Hematopoietic multipotent progenitor cell treated with erythropoietin and hydrocortisone succinate and interleukin-3 and kit ligand, for 6 days (in vitro differentiated cells): ENCODE results near the gene MRPS6.

Experiments used
- DNase-seq: peaks from one replicate; pipeline ENCODE4 v3.0.0-alpha.2; 2015

Gene MRPS6

DNA sequence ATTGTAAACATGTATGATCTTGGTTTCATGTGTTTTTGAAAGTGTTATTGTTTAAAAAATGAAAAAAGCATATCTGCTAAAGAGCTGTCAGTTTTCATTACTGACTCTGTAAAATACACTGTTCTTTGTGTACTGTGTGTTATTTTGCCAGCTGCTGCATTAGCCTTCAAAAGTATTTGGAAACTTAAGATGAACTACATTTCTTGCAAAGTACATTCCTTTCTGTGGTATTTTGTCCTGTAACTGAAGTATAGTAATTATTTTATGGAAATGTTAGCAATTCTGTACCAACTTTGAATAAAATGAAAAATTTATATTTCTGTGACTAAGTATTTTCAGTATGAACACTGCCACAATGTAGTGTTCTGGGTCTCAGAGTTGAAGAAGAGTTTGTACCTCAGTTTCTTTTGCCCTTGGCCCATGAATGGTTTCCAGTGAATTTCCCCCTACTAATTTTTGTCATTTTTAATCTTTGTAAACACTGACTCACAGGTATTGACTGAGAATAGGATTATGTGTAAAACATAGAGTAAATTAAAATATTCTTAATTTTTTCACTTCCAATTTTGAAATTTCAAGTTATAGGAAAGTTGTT is 32.7 kb downstream of the MRPS6 start:
- no peak for DNase-seq

DNA sequence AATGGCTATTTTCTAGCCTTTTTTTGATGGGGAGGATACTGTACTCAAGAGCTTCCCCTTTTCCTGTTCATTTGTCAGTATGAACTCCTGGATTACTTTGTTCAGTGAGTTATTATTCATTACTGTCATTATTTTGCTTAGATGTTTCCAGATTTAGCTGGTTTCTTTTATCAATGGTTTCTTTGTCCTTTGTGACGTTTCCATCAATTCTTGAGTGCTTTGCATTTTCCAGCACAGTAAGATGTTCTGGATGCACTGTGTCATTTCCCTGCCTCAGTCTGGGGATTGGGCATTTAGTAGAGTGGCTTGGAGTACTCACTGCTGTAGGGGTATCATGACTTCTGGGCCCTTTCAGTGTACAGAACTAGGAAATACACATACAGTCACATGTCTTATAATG is 34.2 kb downstream of the MRPS6 start:
- DNase-seq: no peak

DNA sequence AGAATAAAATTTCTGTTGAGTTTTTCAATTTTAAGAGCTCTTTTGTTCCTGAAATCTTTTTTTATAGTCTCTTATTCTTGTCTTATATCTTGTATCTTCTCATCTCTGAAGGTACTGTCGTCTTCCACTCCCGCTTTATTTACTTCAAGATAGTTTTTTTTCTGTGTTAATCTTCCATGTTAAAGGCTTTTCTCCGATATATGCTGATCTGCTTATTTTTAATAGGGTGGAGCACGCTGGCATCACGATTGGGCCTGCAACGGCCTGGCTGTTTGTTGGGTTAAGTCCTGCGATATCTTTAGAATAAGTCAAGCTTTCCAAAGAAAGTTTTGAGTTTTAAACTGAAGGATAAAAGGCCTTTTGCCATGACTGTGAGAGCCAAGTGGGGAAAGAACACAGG is 35.7 kb downstream of the MRPS6 start:
- DNase-seq: no peak

- DNase-seq: peak; percentile 76
These were observed 37.3 kb downstream of the MRPS6 start for GRCh38 chr21:34110594-34111202.

DNA sequence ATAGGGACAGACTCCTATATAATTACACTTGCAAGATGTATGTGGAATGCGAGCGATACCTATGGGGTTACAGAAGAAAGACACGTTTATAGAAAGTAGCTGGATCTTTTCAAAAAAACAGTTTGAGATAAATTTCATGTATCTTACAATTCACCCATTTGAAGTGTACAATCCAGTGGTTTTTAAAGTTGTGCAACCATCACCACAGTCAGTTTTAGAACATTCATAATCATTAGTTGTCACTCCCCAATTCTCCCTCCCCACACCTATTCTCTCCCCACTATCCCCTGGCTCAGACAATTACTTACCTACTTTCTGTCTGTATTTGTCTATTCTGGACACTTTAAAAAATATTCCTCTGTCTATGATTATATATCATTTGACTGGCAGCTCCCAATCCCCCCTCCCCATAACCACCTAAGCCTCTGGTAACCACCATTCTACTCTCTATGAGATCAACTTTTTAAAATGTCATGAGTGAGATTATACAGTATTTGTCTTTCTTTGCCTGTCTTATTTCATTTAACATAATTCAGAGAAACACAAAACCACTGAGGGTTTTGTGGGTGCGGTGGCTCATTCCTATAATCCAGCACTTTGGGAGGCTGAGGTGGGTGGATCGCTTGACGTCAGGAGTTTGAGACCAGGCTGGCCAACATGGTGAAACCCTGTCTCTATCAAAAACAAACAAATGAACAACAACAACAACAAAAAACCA is 39.1 kb downstream of the MRPS6 start:
- no peak for DNase-seq

GRCh38 chr21:34113842-34114241 is 40.5 kb downstream of the MRPS6 start:
- no peak for DNase-seq

- no peak for DNase-seq
These were observed 41.8 kb downstream of the MRPS6 start for GRCh38 chr21:34115160-34115559.

GRCh38 chr21:34116569-34116968 is 43.2 kb downstream of the MRPS6 start:
- DNase-seq: no peak

DNA sequence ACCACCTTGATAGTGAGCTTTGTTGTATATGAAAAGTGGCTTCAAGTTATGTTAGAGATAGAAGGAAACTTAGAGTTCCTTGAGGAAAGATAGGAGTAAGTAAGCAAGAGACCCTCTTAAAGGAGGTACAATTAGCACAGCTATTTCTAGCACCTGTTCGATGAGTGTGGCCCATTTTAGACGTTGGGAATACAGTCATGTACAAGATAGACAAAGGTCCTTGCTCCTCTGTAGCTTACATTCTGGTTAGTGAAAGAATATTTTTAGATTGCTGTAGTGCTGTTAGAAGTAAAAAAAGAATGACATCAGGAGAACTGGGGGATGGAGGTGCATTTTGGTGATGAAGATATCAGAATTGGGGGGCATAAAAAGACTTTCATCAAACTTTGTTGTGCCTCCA is 47.5 kb downstream of the MRPS6 start:
- no peak for DNase-seq

DNA sequence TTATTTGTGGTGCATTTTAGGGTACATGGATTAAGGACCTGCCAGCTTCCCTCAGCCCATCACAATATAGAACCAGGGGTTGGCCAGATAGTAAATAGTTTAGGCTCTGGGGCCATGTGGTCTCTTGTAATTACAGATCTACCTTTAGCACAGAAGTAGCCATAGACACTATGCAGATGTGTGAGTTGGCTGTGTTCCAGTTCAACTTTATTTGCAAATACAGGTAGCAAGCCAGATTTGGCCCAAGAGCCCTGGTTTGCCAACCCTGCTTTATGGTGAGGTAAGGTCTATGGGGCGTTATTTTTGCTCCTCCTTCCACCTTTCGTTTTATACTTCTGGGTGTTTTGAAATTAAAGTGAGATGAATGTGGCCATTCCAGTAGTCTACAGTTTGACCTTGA is 48.7 kb downstream of the MRPS6 start:
- DNase-seq: no peak

- no peak for DNase-seq
These were observed 50.2 kb downstream of the MRPS6 start for GRCh38 chr21:34123609-34124008.

GRCh38 chr21:34126269-34126668 is 52.9 kb downstream of the MRPS6 start:
- DNase-seq: no peak

- DNase-seq: no peak
These were observed 53.3 kb downstream of the MRPS6 start for GRCh38 chr21:34126691-34127090.

DNA sequence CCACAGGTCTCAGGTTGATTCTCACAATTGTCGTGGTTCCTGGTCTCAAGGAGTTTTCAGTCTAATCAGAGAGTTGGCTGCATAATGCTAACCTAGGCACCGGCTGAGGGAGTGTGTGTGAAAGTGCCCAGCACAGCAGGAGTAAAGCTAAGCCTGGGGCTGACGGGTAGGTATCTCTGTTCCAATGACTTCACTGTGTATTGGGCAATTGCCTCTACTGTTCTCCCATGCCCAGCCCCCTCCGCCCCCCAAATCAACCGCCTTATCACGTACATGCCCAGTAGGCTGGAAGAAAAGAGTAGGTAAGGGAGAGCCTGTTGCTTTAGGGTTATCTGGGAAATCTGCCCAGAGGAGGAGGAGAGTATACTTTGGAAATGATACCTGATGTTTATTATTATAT is 54.7 kb downstream of the MRPS6 start:
- DNase-seq: no peak

DNA sequence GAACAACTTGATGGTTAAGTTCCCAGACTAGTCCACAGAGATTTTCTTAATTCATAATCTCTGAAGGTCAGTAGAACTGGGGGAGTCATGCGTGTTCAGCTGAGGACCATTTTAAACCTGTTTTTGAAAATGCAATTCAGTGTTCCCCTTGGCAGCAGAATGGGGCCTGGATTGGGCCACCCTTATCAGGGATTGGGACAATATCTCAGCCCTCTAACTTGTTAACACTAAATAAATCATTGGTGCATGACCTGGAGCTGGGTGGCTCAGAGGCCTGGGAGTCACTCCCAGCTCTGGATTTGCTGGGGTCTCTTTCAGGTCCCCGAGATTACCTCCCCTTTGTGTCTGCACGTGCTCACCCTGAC is 55.3 kb downstream of the MRPS6 start:
- no peak for DNase-seq

DNA sequence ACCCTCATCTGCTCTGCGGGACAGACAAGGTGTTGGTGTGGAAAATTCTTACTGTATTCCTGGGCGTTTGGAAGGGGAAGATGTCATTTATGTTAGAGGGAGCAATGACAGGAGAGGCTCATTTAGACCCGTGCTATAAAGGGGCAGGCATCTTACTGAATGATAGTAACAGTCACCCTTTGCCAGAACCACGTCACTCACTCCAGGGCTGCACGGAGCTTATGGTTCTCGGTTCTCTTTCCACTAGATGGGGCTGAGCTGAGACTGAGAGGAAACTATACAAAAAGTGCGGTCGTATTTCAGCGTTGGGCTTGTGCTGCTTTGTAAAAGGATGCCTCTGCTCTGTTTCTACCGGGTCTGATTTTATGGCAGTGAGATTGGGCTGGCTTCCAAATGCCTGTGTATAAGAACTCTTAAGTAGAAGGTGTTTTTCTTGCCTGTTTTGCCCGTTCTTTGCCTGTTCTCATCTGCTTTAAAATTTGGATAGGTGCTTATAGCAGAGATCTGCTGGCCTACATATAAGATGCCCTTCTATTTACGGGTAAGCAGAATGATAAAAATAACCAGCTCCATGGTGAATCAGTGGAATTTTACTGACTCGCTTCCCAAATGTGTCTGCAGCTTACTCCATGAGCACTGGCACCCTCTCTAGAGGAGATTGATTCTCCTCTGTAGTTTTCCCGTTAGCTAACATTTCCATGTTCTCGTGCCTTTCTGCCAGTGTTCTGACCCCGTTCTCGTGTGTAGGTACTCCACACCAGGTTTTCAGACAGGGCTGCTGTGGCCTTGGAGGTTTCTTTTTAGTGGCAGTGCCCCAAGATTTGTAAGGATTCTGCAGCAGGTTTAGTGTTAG is 55.9 kb downstream of the MRPS6 start:
- DNase-seq: peak; percentile 20

DNA sequence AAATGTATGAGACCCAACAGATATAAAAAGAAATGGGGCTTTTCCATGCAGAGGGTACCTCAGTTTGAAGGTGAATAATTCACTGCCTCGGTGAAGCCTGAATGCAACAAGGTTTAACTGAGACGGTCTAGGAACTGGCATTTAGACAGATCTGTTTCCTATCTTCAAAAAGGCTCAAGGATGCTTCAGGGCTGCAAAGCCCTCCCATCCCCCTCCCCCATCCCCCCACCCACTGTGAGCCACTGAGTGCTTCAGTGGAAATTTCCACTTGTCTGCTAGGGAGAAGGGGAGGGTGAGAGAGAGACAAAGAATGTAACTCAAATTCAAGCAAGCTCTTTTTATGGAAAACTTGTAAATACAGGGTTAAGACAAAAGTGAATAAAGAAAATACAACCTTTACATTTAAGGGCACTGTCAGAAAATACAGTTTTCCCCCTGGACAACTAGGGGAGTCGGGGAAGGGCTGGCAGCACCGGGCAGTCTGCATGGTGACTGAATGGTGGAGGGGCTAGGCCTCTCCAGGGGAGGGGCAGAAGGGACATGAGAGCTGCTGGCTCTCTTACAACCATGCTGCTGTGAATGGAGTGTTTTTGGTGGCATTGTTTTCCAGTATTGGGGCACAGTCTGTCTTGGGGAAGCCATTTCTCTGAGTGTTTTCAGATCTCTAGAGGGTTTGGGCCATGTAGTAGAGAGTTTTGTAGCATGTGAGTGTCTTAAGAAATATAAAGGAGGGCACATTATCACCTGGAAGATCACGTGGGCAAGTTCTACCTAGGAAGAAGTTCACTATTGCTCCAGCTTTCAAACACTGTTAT is 56.7 kb downstream of the MRPS6 start:
- no peak for DNase-seq

DNA sequence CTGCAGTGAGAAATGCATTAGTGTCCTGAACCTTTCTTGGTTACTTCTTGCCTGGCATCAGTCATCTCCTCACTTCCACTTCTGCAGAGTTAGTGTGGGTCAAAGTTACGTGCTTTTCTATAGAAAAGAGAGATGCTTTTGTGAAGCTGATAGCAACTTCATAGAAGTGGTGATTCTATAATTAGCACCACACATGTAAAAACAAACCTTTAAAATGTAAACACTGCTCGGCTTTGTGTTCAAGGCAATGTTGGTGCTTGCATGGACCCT is 57.3 kb downstream of the MRPS6 start:
- DNase-seq: no peak

DNA sequence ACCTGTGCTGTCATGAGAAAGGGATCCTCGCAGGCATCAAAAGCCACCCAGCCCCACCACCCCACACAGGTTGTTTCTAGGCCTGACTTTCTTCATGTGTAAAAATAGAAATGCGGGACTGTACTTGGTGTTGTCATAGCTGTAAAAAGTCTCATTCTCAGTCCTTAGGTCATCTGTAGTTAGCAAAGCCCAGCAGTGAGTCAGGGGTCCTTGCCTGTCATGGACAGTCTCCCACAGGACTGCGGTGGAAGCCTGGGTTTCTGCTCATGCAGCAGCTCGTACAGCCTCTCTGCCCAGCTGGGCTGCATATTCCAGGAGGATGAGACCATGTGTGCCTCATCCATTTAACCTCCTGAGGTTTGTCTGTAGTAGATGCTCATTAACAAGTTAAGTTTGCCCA is 58.2 kb downstream of the MRPS6 start:
- DNase-seq: no peak

- DNase-seq: no peak
These were observed 58.8 kb downstream of the MRPS6 start for GRCh38 chr21:34132202-34132601.

DNA sequence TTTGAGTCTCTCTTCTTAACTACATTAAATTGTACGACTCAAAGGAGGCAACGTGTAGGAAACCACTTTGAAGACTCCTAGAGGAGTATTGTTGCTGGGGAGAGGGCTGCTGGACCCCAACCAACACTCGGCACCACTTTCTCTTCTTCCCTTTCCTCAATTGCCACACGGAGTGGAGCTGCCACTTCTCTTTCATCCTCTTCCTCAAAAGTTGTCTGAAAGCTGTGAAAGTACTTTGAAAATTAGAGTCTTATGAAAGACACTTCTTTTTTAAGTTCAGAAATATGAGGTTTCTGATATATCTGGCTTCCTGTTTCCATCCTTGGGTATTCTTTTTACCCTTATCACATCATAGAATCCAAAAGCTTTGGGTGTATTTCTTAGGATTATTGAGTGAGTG is 59.5 kb downstream of the MRPS6 start:
- no peak for DNase-seq

- DNase-seq: no peak
These were observed 60.0 kb downstream of the MRPS6 start for GRCh38 chr21:34133392-34133791.

GRCh38 chr21:34133802-34134201 is 60.4 kb downstream of the MRPS6 start:
- DNase-seq: peak; percentile 21
